Stimulated activated CD4-positive, alpha-beta T cell treated with anti-CD3 and anti-CD28 coated beads, Interleukin-1b, Interleukin-23, amount 100 ng/mL, for 4 hours (primary cell): Measurements from ENCODE around the gene SETX.
"Not testable (repeated sequence)": the region's sequence is repeated elsewhere in the genome, so short reads cannot be mapped to it uniquely, and the experiment has no call there.

Experiments used
- DNase-seq, 2 donors: peaks; one replicate each; pipeline ENCODE4 v3.0.0-alpha.2; 2020; ENCODE audit warnings: low read depth in 2 of 2

SETX gene, protein sequence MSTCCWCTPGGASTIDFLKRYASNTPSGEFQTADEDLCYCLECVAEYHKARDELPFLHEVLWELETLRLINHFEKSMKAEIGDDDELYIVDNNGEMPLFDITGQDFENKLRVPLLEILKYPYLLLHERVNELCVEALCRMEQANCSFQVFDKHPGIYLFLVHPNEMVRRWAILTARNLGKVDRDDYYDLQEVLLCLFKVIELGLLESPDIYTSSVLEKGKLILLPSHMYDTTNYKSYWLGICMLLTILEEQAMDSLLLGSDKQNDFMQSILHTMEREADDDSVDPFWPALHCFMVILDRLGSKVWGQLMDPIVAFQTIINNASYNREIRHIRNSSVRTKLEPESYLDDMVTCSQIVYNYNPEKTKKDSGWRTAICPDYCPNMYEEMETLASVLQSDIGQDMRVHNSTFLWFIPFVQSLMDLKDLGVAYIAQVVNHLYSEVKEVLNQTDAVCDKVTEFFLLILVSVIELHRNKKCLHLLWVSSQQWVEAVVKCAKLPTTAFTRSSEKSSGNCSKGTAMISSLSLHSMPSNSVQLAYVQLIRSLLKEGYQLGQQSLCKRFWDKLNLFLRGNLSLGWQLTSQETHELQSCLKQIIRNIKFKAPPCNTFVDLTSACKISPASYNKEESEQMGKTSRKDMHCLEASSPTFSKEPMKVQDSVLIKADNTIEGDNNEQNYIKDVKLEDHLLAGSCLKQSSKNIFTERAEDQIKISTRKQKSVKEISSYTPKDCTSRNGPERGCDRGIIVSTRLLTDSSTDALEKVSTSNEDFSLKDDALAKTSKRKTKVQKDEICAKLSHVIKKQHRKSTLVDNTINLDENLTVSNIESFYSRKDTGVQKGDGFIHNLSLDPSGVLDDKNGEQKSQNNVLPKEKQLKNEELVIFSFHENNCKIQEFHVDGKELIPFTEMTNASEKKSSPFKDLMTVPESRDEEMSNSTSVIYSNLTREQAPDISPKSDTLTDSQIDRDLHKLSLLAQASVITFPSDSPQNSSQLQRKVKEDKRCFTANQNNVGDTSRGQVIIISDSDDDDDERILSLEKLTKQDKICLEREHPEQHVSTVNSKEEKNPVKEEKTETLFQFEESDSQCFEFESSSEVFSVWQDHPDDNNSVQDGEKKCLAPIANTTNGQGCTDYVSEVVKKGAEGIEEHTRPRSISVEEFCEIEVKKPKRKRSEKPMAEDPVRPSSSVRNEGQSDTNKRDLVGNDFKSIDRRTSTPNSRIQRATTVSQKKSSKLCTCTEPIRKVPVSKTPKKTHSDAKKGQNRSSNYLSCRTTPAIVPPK (N-terminal part only)

DNA sequence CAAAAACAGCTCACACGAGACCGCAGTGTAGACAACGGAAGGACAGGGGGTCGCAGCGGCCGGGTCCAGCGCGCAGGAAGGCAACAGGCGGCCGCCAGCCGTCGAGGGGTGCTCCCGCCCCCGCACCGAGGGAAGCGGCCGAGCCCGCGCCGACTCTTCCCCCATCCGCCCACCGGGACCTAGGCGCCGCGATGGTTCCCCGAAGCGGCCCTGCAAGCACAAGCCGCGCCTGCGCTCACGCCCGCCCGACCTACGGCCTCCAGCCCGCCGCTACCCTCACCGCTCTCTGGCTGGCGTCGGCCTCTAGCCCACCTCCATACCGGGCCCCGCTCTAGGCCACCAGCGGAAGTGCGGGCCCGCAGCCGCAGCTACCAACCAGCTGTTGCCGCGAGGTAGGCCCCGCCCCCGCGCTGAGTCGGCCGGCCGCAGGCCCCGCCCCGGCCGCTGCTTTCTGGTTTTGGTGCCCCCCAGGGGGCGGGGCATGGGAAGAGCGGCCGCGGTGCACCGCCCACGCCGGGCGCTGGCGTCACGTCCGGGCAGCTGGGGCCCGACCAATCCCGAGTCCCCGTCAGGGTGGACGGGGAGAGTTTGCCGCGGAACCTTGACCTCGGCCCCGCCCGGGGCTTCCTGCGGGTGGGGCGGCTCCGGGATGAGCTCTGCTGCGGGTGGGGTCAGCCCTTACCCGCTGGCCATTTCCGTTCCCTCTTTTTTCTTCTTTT is at the start of gene SETX:
Gene SETX, minus strand, starts transcription at position 350 of the 719 bp plus-strand sequence. CDS start 5,558 bp downstream, outside the sequence.
- DNase-seq = peak; percentile 93 to 99

DNA sequence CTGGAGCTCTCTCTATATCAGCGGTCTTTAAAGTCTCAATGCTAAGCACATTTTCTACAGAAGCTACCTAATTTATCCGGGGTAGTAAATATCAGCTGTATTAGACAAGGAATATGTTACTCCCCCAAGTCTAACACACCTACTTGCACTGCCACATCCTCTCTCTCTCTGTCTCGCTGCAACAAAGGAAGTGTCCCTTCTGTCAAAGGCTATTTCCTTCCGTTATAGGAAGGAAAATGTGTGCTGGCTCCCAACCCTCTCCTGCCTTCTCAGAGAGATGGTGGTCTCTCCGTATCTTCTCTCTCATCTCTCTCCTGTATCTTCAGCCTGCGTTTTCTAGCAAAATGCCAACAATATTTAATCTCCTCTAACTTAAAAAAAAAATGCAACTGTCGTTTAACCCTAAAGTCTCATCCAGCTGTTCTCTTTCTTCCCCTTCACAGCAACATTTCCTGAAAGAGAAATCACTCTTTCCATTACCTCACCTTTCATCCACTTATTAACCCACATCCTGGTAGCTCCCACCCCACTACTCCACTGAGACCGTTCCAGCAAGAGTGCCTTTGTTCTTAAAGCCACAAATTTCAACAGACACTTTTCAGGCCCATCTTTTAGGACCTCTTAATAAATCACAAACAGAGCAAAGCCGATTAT is 49.6 kb upstream of the SETX start:
- no peak for DNase-seq

DNA sequence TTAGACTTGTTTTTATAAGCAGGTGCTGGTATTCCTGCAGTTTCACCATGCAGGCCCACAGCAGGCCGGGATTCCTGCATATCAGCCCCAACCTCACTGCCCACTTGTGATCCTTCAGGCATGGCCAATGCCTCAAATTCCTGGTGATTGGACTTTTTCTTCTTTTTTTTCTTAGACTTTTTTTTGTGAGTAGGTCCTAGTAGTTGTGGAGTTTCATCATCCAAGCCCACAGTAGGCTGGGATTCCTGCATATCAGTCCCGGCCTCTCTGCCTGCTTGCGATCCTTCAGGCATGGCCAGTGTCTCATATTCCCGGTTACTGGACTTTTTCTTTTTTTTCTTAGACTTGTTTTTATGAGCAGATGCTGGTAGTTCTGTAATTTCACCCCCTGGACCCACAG is 47.0 kb upstream of the SETX start:
- DNase-seq = no peak

DNA sequence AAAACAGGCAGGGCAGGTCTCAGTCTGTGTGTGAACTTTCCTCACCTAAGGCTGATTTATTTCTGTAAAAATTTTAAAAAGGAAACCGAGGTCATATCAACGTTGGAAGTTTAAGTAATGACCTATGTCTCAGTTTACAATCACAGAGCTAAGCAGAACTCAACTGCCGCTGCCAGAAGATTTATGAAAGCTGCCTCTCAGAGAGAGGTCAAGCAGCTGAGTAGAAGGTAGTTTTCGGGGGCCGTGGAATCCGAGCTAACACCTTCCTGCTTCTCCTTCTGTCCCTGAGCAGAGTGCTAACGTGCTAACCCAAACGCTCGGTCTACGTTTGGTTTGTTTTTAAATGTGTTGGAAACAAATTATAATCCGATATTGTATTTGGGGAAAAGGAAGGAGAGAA is 40.8 kb upstream of the SETX start:
- DNase-seq = no peak

DNA sequence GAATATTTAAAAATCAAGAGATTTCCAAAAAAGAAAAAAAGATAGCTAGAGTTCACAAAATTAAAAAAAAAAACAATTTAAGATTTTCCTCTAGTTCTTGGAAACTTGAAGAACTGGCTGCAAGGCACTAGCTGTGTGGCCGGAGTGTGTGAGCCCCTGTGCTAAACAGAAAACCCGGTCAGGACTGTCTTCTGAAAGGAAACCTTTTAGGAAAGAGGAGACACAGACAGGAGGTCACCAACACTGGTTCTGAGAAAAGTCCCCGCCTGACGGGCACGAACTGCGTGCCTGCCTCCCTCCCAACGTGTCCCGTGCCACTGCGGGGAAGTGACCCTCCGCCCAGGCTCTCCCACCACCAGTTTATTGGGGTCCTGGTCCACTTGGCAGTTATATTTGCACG is 36.7 kb upstream of the SETX start:
- no peak for DNase-seq

DNA sequence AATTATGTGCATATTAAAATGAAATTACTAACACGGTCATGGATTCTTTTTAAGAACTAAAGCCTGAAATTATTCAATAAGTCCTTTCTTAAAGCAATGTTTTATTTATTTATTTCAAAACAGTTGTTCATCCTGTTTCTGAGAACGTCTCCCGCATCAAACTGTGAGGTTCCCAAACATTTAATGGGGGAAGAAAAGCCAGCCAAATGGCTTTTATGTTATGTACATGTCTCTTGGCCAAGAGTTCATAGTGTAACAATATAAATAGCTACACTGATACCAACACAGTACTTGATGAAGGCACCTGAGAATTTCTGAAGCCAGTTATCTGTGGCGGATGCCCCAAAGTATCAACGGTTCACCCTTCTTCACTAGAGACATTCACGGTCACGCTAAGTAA is 36.2 kb upstream of the SETX start:
- DNase-seq = no peak

DNA sequence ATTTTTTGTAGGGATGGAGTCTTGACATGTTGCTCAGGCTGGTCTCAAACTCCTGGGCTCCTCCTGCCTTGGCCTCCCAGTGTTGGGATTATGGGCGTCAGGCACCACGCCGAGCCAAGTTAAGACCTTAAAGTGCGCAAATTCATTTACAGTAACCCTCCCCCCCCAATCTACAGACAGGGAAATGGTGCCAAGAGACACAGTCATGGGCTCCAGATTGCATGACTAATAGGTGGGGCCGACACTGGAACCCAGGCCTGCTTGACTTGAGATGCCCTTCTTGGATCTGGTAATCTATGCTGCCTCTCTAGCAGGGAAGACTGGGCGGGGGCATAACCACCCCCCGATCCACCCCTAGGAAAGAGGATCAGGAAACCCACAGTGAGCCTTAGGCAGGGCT is 32.3 kb upstream of the SETX start:
- DNase-seq = no peak

DNA sequence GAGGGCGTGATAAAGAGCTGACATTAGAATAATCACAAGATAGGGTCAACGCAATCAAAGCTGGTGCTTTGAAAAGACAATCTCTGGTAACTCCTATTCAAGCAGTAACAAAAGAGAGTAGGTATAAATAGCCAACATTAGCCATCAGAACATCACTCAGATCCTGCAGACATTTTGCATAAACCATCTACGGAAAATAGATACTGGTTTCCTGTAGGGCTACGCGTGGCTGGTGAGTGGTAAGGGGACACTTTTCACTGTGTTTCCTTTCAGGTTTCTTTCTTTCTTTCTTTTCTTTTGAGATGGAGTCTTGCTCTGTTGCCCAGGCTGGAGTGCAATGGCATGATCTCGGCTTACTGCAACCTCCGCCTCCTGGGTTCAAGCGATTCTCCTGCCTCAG is 29.6 kb upstream of the SETX start:
- DNase-seq = no peak

DNA sequence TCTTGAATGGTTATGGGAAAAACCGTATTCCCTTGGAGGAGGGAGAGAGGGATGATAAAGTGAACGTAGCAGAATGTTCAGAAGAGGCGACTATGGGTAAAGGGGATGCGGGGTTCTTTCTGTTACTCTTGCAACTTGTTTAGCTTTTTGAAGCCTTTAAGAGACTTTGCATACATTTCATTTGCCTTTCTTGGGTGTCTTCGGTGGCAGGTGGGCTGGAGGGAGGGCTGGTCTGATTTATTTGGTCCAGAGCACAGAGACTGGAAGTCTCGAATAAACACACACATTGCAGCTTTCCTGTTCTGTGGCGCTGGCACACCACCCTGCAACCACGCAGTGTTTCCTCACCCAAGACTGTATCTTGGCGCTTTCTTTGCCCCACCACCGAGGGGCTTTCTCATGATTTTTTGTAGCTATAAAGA is 28.7 kb upstream of the SETX start:
- DNase-seq = no peak

DNA sequence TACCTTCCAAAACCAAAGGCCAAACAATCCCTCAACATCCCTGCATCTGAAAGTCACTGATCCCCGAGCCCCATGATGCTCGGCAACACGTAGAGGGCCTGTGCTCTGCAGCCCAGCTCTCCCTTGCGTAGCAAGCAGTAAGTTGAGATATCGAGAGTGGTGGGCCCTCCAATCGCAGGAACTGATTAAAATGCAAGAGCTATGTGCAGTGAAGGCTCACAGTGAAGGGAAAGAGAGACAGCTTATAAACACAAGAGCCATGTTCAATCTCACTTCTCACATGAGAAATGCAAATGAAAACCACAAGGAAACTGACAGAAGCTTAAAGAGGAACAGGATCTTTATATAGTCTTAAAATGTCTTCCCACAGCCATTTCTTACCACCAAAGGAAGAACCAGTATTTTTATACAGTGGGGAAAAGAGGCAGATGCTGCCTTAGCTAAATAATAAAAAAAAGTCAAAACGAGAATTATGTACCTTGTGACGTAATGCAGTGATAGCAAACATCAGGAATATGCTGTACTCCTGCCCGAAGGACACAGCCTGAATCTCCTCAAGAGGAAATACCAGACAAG is 27.3 kb upstream of the SETX start:
- no peak for DNase-seq

DNA sequence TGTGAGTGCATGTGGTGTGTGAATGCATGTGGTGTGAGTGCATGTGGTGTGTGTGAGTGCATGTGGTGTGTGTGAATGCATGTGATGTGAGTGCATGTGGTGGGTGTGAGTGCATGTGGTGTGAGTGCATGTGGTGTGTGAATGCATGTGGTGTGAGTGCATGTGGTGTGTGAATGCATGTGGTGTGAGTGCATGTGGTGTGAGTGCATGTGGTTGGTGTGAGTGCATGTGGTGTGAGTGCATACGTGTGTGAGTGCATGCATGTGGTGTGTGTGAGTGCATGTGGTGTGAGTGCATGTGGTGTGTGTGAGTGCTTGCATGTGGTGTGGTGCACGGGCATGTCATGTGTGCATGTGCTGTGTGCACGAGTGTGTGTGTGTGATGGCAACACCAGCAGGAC is 23.6 kb upstream of the SETX start:
- not testable (repeated sequence) for DNase-seq

DNA sequence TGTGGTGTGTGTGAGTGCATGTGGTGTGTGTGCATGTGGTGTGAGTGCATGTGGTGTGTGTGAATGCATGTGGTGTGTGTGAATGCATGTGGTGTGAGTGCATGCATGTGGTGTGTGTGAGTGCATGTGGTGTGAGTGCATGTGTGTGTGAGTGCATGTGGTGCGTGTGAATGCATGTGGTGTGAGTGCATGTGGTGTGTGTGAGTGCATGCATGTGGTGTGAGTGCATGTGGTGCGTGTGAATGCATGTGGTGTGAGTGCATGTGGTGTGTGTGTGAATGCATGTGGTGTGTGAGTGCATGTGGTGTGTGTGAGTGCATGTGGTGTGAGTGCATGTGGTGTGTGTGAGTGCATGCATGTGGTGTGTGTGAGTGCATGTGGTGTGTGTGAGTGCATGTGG is 23.0 kb upstream of the SETX start:
- not testable (repeated sequence) for DNase-seq

DNA sequence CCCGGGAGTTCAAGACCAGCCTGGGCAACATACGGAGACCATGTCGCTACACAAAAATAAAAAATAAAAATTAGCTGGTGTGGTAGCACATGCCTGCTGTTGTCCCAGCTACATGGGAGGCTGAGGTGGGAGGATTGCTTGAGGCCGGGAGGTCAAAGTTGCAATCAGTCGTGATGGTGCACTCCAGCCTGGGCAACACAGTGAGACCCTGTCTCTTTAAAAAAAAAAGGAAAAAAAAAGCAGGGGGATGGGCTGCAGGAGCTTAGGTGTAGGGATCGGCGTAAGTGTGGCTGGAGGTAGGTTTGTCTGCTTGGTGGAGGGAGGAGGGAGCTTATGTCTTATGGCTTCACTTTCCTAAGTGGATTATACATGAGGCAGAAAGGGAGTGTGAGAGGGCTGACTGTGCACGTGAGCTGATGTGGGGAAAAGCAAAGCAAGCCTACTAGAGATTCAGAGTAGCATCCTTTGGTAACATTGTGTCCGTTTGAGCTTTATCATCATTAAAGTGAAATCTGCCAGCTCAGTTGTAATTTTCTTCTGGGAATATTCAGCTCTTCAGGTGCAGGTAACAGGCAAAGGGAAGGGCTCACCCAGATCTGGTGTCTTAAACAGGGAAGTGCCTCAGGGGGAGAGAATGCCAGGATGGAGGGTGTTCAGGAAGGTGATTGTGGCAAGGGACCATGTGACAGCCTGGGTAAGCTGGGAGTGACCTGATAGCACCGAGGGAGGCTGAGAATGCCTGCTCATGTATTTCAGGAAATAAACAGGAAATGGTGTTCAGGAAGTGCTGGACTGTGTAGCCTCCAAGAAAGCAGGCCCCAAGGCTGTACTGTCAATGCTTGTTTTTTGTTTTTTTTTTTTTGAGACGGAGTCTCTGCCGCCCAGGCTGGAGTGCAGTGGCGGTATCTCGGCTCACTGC is 17.6 kb upstream of the SETX start:
- DNase-seq = no peak

DNA sequence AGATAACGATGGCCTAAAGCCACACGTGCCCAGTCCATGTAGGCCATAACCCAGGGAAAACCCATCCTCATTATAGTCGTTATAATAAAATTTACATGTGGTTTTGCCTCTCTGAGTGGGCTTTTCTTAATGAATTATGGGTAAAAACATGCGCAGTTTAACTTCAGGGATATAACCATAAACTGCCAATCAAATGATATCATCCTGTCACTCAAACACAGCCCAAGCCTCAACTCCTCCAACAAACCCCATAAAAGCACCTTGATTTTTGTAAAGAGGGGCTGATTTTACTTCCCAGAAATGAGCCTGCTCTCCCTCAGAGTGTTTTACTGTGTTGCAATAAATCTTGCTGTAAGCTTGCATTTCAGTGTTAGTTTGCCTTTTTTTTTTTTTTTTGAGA is 15.8 kb upstream of the SETX start:
- no peak for DNase-seq

DNA sequence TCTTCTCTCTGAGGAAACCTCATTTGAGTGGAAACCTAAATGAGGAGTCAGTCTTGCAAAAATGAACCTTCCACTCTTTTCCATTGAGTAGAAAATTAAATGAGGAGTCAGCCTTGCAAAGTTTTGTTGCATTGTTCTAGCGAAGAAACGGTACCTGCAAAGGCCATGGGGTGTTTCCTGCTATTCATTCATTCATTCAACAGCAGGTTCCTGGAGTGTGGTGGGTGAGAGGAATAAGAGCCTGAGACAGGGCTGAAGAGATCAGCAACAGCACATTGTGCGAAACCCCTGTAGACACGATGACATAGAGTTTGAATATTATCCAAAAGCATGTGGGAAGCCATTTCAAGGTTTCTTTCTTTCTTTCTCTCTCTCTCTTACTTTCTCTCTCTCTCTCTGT is 14.6 kb upstream of the SETX start:
- no peak for DNase-seq

DNA sequence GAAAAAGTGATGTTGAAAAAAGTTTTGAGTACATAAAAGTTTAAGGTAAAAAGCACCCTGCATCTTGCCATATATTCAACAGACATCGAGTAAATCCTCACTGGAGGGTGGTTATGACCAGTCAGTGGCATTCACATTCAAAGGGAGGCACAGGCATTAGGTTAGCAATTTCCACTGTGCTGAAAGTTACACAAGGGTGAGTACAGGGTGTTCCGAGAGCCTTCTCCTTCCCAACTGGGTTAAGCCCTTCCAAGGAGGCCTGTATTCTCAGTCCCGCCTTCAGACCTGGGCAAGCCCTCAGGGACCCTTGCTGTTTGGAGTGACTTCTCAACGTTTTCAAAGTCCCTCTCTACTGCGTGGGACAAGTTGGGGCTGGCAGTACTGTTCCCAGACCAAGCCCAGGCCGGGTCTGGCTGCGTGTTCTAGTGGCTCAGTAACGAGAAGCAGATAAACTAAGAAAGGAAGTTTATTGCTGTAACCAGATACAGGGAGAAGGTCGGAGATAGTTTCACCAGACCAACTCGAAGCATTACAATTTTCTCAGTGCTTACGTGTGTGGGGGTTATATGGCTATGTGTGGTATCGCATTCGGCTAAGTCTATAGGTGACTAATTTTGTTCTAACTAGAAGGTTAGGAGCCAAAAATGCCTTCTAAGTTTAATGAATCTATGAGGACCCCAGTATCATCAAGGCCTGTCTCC is 13.0 kb upstream of the SETX start:
- no peak for DNase-seq

DNA sequence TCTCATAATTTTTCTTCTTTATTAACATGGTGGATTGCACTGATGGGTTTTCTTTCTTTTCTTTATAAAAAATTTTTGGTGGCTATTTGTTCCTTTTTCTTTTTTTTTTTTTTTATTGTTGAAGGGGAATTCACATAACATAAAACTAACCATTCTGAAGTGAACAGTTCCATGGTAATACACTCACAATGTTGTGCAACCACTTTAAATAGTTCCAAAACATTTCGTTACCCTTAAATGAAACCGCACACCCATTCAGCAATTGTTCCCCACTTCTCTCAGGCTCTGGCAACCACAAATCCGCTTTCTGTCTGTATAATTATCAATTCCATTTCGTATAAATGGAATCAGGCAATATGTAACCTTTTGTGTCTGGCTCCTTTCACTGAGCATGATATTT is 11.7 kb upstream of the SETX start:
- no peak for DNase-seq

DNA sequence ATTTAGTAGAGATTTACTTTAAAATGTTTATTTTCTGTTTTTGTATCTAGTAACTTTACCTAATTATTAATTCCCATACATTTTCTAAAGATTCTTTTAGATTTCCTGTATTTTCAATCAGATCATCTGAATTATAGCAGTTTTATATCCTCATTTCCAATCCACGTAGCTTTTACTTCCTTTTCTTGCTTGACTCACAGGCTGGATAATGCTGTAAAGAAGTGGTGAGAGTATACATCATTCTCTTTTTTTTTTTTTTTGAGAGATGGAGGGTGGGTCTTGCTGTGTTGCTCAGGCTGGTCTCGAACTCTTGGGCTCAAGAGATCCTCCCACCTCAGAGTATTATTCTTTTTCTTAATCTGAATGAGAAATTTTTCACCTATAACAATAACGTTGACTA is 11.2 kb upstream of the SETX start:
- DNase-seq = no peak

DNA sequence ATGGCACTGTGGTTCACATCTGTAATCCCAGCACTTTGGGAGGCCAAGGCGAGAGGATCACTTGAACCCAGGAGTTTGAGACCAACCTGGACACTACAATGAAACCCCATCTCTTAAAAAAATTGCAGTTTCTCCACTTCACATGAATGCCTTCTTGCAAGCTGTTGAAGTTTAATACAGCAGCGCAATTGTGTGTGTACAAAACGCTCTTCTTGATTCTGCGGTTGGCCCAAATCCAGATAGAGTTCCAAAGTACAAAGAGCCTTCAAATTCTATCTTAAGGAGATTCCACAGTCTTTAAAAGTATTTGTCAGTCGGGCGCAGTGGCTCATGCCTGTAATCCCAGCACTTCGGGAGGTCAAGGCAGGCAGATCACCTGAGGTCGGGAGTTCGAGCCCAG is 9.3 kb upstream of the SETX start:
- DNase-seq = no peak
